IMR-90 (cell line): ENCODE results near the gene P3H1.

Experiments
- BHLHE40 ChIP-seq: fragments of 150-350 bp; IDR thresholded peaks from 2 replicates; pipeline ENCODE4 v1.6.1; 2016; ENCODE audit warnings: mild to moderate bottlenecking, low read depth, low read length
- CEBPB ChIP-seq: IDR thresholded peaks from 2 replicates; pipeline ENCODE4 v1.6.1; 2012; ENCODE audit warnings: low read depth, low read length, improper control_type of control experiment
- CHD1 ChIP-seq: IDR thresholded peaks from 2 replicates; pipeline ENCODE4 v1.6.1; 2012; ENCODE audit warnings: low read depth, low read length, improper control_type of control experiment
- ELK1 ChIP-seq: fragments of 150-350 bp; IDR thresholded peaks from 2 replicates; pipeline ENCODE4 v1.6.1; 2016; ENCODE audit warnings: low read depth, mild to moderate bottlenecking, low read length, moderate library complexity, borderline replicate concordance
- FOS ChIP-seq: fragments of 150-350 bp; IDR thresholded peaks from 2 replicates; pipeline ENCODE4 v1.6.1; 2016; ENCODE audit warnings: low read depth, low read length
- MAFK ChIP-seq: IDR thresholded peaks from 2 replicates; pipeline ENCODE4 v1.6.1; 2012; ENCODE audit warnings: low read depth, low read length, improper control_type of control experiment
- MAZ ChIP-seq: IDR thresholded peaks from 2 replicates; pipeline ENCODE4 v1.6.1; 2012; ENCODE audit warnings: low read depth, mild to moderate bottlenecking, low read length, improper control_type of control experiment, moderate library complexity, borderline replicate concordance
- MXI1 ChIP-seq: IDR thresholded peaks from 2 replicates; pipeline ENCODE4 v1.6.1; 2012; ENCODE audit warnings: low read depth, mild to moderate bottlenecking, low read length, moderate library complexity, borderline replicate concordance
- POLR2A ChIP-seq: IDR thresholded peaks from 2 replicates; pipeline ENCODE4 v1.6.1; 2012; ENCODE audit warnings: mild to moderate bottlenecking, low read depth, low read length
- RAD21 ChIP-seq: IDR thresholded peaks from 2 replicates; pipeline ENCODE4 v1.6.1; 2012; ENCODE audit warnings: low read length, improper control_type of control experiment
- RCOR1 ChIP-seq: IDR thresholded peaks from 2 replicates; pipeline ENCODE4 v1.6.1; 2012; ENCODE audit warnings: mild to moderate bottlenecking, low read length, improper control_type of control experiment; ENCODE audit not compliant: insufficient replicate concordance
- RFX5 ChIP-seq: IDR thresholded peaks from 2 replicates; pipeline ENCODE4 v1.8.0; 2012; ENCODE audit warnings: low read depth, mild to moderate bottlenecking, low read length, moderate library complexity
- SMC3 ChIP-seq: fragments of 150-350 bp; IDR thresholded peaks from 2 replicates; pipeline ENCODE4 v1.6.1; 2016; ENCODE audit warnings: low read depth, mild to moderate bottlenecking, antibody characterized with exemption, low read length, moderate library complexity
- TF ChIP-seq, protein P1 (sequence below): conservative IDR thresholded peaks from 2 replicates; pipeline ENCODE4 v1.5.1; 2012; ENCODE audit warnings: mild to moderate bottlenecking, low read depth, low read length, improper control_type of control experiment

- TF ChIP-seq SMC3 (no peak), POLR2A (no peak), ELK1 (no peak), MAFK (no peak), MAZ (no peak), RAD21 (no peak), FOS (no peak), CEBPB (no peak), MXI1 (no peak), BHLHE40 (no peak), CHD1 (no peak), RFX5 (no peak), RCOR1 (no peak)
- TF ChIP-seq, protein P1, sequence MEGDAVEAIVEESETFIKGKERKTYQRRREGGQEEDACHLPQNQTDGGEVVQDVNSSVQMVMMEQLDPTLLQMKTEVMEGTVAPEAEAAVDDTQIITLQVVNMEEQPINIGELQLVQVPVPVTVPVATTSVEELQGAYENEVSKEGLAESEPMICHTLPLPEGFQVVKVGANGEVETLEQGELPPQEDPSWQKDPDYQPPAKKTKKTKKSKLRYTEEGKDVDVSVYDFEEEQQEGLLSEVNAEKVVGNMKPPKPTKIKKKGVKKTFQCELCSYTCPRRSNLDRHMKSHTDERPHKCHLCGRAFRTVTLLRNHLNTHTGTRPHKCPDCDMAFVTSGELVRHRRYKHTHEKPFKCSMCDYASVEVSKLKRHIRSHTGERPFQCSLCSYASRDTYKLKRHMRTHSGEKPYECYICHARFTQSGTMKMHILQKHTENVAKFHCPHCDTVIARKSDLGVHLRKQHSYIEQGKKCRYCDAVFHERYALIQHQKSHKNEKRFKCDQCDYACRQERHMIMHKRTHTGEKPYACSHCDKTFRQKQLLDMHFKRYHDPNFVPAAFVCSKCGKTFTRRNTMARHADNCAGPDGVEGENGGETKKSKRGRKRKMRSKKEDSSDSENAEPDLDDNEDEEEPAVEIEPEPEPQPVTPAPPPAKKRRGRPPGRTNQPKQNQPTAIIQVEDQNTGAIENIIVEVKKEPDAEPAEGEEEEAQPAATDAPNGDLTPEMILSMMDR, result no peak
Measured at GRCh38 chr1:42807056-42807668, 40.3 kb upstream of the P3H1 start.
